SIG-M5 treated with dmso at 0.1 percent for 504 hours (cell line): ENCODE measurements around the gene RCOR3.
"Not testable (repeated sequence)": the region's sequence is repeated elsewhere in the genome, so short reads cannot be mapped to it uniquely, and the experiment has no call there.

ENCODE experiments used
- DNase-seq: peaks from one replicate; lab custom pipeline; 2025; ENCODE audit not compliant: unreplicated experiment; lab: John Stamatoyannopoulos, UW

RCOR3 gene

DNA sequence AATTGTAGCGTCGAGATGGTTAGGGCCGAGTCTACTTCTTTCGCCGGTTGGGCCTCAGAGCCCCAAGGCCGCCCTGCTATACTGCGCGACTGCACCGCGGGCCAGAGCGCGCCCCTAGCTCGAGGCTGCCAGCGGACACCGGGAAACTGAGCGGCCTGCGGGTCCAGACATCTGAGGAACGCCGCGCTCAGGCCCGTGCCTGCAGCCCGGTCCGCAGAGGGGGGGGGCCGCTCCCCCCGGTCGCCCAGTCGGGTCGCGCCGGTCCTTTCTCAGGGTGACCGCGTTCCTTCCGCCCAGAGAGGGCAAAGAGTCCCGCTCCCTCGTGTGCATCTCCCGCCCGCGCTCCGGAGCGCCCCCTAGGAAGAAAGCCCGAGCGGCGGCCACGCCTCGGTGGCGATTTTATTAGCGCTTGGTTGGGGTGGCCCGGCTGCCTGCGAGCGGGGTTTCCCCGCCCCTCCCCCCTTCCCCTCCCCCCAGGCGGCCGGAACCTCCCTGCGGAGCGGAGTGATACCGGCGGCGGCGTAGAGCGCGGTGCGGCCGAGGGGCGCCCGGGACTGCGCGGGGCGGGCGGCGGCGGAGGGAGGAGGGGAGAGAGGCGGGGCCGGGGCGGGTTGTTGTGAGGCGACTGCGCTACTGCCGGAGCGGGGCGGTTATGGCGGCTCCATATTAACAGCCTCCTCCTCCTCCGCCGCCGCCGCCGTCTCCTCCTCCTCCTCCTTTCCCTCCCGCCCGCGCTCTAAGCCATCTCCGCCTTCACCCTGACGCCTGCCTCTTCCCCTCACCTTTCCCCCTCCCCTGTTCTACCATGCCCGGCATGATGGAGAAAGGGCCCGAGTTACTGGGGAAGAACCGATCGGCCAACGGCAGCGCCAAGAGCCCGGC lies at the start of gene RCOR3:
TSS of gene RCOR3 (plus strand) at position 611 of the 882 bp plus-strand sequence. CDS start at position 806, 195 bp downstream.
- DNase-seq = peak; percentile 95

GRCh38 chr1:211210052-211210451 lies 49.1 kb upstream of the RCOR3 start:
- DNase-seq = no peak

- DNase-seq = no peak
Measured at GRCh38 chr1:211210965-211211364, 48.2 kb upstream of the RCOR3 start.

GRCh38 chr1:211213702-211214101 lies 45.5 kb upstream of the RCOR3 start:
- DNase-seq = no peak

GRCh38 chr1:211215577-211215976 lies 43.6 kb upstream of the RCOR3 start:
- no peak for DNase-seq

- no peak for DNase-seq
Measured at GRCh38 chr1:211217392-211217791, 41.8 kb upstream of the RCOR3 start.

- DNase-seq = not testable (repeated sequence)
Measured at GRCh38 chr1:211222469-211223234, 36.5 kb upstream of the RCOR3 start.

DNA sequence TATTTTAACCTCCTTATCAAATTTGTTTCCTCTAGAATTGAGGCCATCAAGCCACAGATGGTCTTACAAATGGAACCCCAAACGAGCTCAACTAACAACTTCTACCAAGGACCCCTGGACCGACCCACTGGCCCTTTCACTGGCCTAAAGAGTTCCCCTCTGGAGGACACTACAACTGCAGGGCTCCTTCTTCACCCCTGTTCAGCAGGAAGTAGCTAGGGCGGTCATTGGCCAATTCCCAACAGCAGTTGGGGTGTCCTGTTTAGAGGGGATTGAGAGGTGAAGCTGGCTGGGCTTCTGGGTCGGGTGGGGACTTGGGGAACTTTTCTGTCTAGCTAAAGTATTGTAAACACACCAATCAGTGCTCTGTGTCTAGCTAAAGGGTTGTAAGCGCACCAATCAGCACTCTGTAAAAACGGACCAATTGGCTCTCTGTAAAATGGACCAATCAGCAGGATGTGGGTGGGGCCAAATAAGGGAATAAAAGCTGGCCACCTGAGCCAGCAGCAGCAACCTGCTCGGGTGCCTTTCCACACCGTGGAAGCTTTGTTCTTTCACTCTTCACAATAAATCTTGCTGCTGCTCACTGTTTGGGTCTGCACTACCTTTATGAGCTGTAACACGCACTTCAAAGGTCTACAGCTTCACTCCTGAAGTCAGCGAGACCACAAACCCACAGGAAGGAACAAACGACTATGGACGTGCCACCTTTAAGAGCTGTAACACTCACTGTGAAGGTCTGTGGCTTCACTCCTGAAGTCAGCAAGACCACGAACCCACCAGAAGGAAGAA lies 30.4 kb upstream of the RCOR3 start:
- not testable (repeated sequence) for DNase-seq

- DNase-seq = no peak
Measured at GRCh38 chr1:211229365-211229759, 29.8 kb upstream of the RCOR3 start.

DNA sequence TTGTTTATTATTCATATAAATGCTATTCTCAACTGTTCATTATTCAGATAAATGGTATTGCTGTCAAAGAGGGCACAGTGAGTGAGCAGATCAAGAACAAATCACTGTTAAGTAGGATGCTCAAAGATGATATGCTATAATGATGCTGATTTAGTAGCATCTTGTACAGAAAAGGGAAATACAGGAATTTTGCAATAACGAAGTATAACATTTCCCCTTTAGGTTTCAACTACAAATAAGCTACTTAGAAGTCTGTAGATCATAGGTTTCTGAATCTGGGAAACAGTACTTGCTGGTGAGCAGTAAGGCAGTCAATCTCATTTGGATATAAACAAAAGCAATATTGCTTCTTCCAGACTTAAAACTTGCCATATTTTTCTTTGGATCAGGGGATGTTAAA lies 27.3 kb upstream of the RCOR3 start:
- DNase-seq = peak; percentile 56

- DNase-seq = no peak
Measured at GRCh38 chr1:211236633-211237320, 22.4 kb upstream of the RCOR3 start.

GRCh38 chr1:211237579-211237978 lies 21.6 kb upstream of the RCOR3 start:
- no peak for DNase-seq

- DNase-seq = not testable (repeated sequence)
Measured at GRCh38 chr1:211240567-211240966, 18.6 kb upstream of the RCOR3 start.

DNA sequence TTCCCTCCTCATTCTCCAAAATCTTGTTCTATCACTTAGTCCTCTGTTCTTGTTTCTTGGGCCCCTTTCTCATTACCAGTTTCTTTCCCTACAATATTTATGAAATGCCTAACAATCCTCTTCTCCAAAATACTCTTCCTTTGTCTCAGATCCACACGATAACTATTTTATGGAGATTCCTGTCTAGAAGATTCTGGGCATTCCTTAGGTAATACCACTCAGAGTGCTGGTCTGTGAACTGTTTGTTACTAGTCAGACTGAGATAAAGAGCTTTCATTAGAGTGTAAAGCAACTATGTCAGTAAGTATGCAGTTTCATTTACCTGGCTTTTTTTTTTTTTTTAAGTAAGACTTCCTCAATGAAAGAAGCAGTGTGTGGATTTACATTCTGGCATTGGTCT lies 18.1 kb upstream of the RCOR3 start:
- no peak for DNase-seq

DNA sequence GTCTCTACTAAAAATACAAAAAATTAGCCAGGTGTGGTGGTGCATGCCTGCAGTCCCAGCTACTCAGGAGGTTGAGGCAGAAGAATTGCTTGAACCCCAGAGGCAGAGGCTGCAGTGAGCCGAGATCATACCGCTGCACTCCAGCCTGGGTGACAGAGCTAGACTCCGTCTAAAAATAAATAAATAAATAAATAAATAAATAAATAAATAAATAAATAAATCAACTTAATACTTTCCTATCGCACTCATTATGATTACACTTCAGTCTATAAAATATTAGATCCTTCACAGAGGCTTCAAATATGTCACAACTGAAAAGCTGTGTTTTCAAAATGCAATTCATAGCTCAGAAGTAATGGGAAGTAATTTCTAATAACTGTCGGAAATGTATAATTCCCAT lies 15.5 kb upstream of the RCOR3 start:
- not testable (repeated sequence) for DNase-seq

DNA sequence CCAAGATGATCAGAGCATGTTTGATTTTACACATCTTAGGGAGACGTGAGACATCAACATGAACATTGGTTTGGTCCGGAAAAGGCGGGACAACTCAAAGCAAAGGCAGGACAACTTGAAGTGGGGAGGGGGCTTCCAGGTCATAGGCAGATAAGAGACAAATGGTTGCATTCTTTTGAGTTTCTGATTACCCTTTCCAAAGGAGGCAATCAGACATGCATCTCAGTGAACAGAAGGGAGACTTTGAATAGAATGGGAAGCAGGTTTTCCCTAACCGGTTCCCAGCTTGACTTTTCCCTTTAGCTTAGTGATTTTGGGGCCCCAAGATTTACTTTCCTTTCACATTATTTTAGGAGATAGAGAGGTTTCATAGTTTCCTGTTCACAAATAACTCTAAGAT lies 12.6 kb upstream of the RCOR3 start:
- DNase-seq = not testable (repeated sequence)

DNA sequence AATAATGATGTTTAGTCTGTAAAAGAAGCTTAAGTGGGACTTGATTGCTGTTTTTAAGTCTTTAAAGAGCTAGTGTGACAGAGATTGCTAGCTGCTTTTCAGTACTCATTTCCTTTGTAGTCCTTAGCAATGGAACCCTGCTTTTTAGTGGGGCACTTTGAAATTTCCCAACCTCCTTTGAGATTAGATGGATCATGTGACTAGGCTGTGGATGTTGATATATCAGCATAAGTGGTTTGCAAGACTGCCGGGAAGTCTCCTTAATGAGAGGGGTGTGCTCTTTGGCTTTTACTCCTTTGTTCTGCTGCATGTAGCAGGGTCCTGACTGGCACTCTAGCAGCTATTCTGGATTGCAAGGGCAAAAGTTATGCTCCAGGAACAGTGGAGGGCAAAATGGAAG lies 11.2 kb upstream of the RCOR3 start:
- peak; percentile 18 for DNase-seq

GRCh38 chr1:211249611-211250010 lies 9.6 kb upstream of the RCOR3 start:
- DNase-seq = not testable (repeated sequence)

DNA sequence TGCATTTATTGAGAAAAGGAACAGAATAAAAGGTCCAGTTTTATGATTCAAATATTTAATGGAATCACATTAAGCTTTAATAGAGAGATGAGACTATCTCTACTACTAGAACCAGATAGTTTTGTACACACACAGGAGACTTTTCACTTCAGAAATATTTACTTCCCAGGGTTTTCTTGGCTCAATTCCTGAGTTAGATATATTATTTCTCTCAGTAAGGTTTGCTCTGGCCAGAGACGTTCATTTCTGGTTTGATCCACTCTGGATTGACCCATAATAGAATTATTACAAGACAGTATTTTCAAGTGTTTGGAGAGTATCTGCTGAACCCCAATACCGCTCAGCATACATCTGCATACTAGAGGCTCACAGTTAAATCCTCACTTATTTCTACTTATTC lies 1.3 kb upstream of the RCOR3 start:
- no peak for DNase-seq

DNA sequence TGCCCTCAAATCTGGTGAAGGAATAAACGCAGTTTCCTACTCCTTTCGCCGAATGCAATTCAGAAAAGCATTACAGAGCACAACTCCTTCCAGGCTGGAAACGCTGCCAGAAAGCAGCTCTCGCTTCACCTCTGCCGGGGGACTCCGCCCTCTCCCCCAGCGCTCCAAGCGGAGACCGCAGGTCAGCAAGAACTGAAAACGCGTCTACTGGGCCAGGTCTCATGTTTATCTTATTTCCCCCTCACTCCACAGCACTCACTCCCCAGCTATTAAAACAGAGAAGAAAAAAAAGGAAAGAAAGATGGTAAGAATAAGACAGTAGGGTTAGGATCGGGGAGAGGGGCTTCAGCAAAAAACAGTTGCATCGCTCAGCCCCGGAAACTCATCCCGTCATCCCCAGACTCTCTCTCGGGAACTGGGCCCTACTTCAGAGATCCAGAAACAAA lies 833 bp upstream of the RCOR3 start:
- peak; percentile 81 for DNase-seq
